H1 (cell line): Measurements from ENCODE around the gene RFTN2. TPM values are rescaled to one million over a fixed set of nuclear protein-coding genes. Genes with fewer than 3 reads are reported as not detected.

Experiments used
- CTCF ChIP-seq, 3 experiments: IDR thresholded peaks; 1 replicate in 2 of 3; 2 replicates in 1 of 3; pipeline versions ENCODE4 v1.5.1 to v1.6.1; 2011; ENCODE audit warnings: low read length in 3 of 3, mild to moderate bottlenecking in 3 of 3, inconsistent platforms in 2 of 3, low read depth in 1 of 3, moderate library complexity in 1 of 3; ENCODE audit not compliant: insufficient read depth in 1 of 3; ENCODE audit errors: control extremely low read depth in 1 of 3
- GTF2F1 ChIP-seq: IDR thresholded peaks from 2 replicates; pipeline ENCODE4 v1.6.1; 2012; ENCODE audit warnings: low read depth, low read length, improper control_type of control experiment, borderline replicate concordance
- KDM5A ChIP-seq: fragments of 200-600 bp; IDR thresholded peaks from 2 replicates; pipeline ENCODE4 v1.7.1; 2012; ENCODE audit warnings: mild to moderate bottlenecking, low read length, inconsistent platforms, mixed read lengths
- RNF2 ChIP-seq: fragments of 200-900, 300-1000 bp; sonication (generic); IDR thresholded peaks from 2 replicates; pipeline ENCODE4 v1.7.1; 2016; ENCODE audit warnings: borderline replicate concordance, low read depth, mild to moderate bottlenecking, antibody characterized with exemption, low read length; ENCODE audit not compliant: poor library complexity, severe bottlenecking; ENCODE audit errors: missing control alignments
- TAF1 ChIP-seq: IDR thresholded peaks from 2 replicates; pipeline ENCODE4 v1.6.1; 2011; ENCODE audit warnings: mild to moderate bottlenecking, low read depth, low read length
- USF2 ChIP-seq: IDR thresholded peaks from 2 replicates; pipeline ENCODE4 v1.6.1; 2011; ENCODE audit warnings: low read length, improper control_type of control experiment
- polyA plus RNA-seq, 7 experiments: library from polyadenylated mRNA; depleted of rRNA in 3 of 7; stranded (reverse) in 5 of 7; unstranded in 2 of 7; fragments of >200 nt in 5 of 7; fragments of 200-250 nt in 2 of 7; gene quantifications; 1 replicate in 5 of 7; 2 replicates in 1 of 7; 4 replicates in 1 of 7; pipeline versions ENCODE4 v1.2.1 to v1.2.3, GENCODE V29; 2011 to 2013; ENCODE audit warnings: missing spikeins in 2 of 7, mixed read lengths in 2 of 7
- total RNA-seq: library from RNA; stranded (reverse); fragmentation: NEBNext Ultra II Directional; extraction: Animal tissue kit (Norgen Biotek cat#: 25700); gene quantifications from 2 replicates; pipeline ENCODE4 v1.2.1, GENCODE V29; 2021

RFTN2 gene
- total and polyA plus RNA-seq, 2 of the 8 experiments (the other 6 are each of a cell fraction or from before 2014, with no cell fraction given), result 2.3 to 2.4 TPM

GRCh38 chr2:197560146-197560665, 115.2 kb downstream of the RFTN2 start (continued):
- TF ChIP-seq RNF2 (no peak), KDM5A (no peak), TAF1 (no peak), CTCF (IDR thresholded peaks at IDR 0.05; ENCODE audit: control extremely low read depth in 1 of 3, insufficient read depth in 1 of 3, low read depth in 1 of 3, low read length in 3 of 3) (no peak), GTF2F1 (no peak), USF2 (no peak)
